H1 (cell line): ENCODE results near the gene CLNS1A. TPM values are rescaled to one million over a fixed set of nuclear protein-coding genes. Genes with fewer than 3 reads are reported as not detected.

Experiments
- CTCF ChIA-PET: fragments of 300-600 bp; sonication (Branson Sonifier 250); formaldehyde crosslinking; loops from one replicate; lab custom pipeline; 2021; ENCODE audit not compliant: partially characterized antibody; lab: Charles Lee
- POLR2A ChIA-PET: fragments of 300-600 bp; sonication (Branson Sonifier 250); formaldehyde crosslinking; loops from one replicate; lab custom pipeline; 2021; ENCODE audit warnings: inconsistent platforms; ENCODE audit not compliant: partially characterized antibody; lab: Charles Lee
- DNase-seq, 2 experiments: peaks; one replicate each; pipeline versions ENCODE4 v3.0.0 to v3.0.0-alpha.2; 2010 to 2022; ENCODE audit warnings: low spot score in 2 of 2, low read depth in 1 of 2, mixed read lengths in 1 of 2
- FAIRE-seq: peaks from 2 replicates; lab custom pipeline; 2011; peaks lifted over from hg19 to GRCh38; lab: Jason Lieb, UNC
- H2AFZ ChIP-seq: 2 replicates; pipeline ENCODE4 v1.8.1; 2012; ENCODE audit warnings: low read length, inconsistent platforms
- H2AK5ac ChIP-seq: 2 replicates; pipeline ENCODE4 v1.6.1; 2013; ENCODE audit warnings: low read depth, low read length
- H2BK120ac ChIP-seq: replicated peaks from 2 replicates; pipeline ENCODE3; 2013; ENCODE audit warnings: low read depth, low read length, inconsistent platforms
- H2BK12ac ChIP-seq: 2 replicates; pipeline ENCODE4 v1.6.1; 2013; ENCODE audit warnings: low read depth, low read length
- H2BK15ac ChIP-seq: 2 replicates; pipeline ENCODE4 v1.6.1; 2013; ENCODE audit warnings: low read length
- H2BK20ac ChIP-seq: 2 replicates; pipeline ENCODE4 v1.6.1; 2013; ENCODE audit warnings: low read length
- H2BK5ac ChIP-seq: 2 replicates; pipeline ENCODE4 v1.6.1; 2013; ENCODE audit warnings: low read depth, low read length
- H3K14ac ChIP-seq: 2 replicates; pipeline ENCODE4 v1.6.1; 2013; ENCODE audit warnings: inconsistent platforms; ENCODE audit not compliant: insufficient read length
- H3K18ac ChIP-seq: 2 replicates; pipeline ENCODE4 v1.6.1; 2013; ENCODE audit warnings: low read length; ENCODE audit errors: extremely low read depth
- H3K23ac ChIP-seq: 2 replicates; pipeline ENCODE4 v1.6.1; 2013; ENCODE audit warnings: inconsistent platforms; ENCODE audit not compliant: insufficient read length
- H3K23me2 ChIP-seq: 2 replicates; pipeline ENCODE4 v1.6.1; 2013; ENCODE audit warnings: low read depth, low read length
- H3K27ac ChIP-seq: 2 replicates; pipeline ENCODE4 v1.6.1; 2011; ENCODE audit warnings: low read depth, low read length, inconsistent platforms
- H3K27me3 ChIP-seq, 4 experiments: replicated peaks in 1 of 4; 1 replicate in 1 of 4; 2 replicates in 3 of 4; pipeline versions ENCODE4 v1.6.1 to v1.8.1; 2011 to 2013; ENCODE audit warnings: low read length in 3 of 4, mild to moderate bottlenecking in 3 of 4, inconsistent platforms in 2 of 4, mixed read lengths in 2 of 4, moderate library complexity in 1 of 4; ENCODE audit not compliant: control insufficient read depth in 3 of 4, insufficient read depth in 3 of 4; ENCODE audit errors: extremely low read depth in 1 of 4
- H3K36me3 ChIP-seq, 4 experiments: 2 replicates each; pipeline versions ENCODE4 v1.6.1 to v1.8.1; 2011 to 2013; ENCODE audit warnings: mild to moderate bottlenecking in 4 of 4, low read length in 3 of 4, moderate library complexity in 2 of 4, control low read depth in 1 of 4, inconsistent platforms in 1 of 4; ENCODE audit not compliant: insufficient read depth in 4 of 4, control insufficient read depth in 2 of 4
- H3K4ac ChIP-seq: replicated peaks from 2 replicates; pipeline ENCODE3; 2013; ENCODE audit warnings: low read length, low read depth, mixed read lengths, inconsistent platforms; ENCODE audit not compliant: insufficient read length
- H3K4me1 ChIP-seq, 4 experiments: replicated peaks in 1 of 4; 1 replicate in 1 of 4; 2 replicates in 3 of 4; pipeline versions ENCODE4 v1.6.1 to v1.8.1; 2011 to 2013; ENCODE audit warnings: low read length in 3 of 4, inconsistent platforms in 2 of 4, mixed read lengths in 1 of 4; ENCODE audit not compliant: insufficient read depth in 4 of 4, control insufficient read depth in 3 of 4
- H3K4me2 ChIP-seq, 2 experiments: 2 replicates each; pipeline versions ENCODE4 v1.6.1 to v1.8.1; 2011 to 2013; ENCODE audit warnings: low read depth in 2 of 2, low read length in 2 of 2, control low read depth in 1 of 2, inconsistent platforms in 1 of 2, mild to moderate bottlenecking in 1 of 2; ENCODE audit not compliant: insufficient read depth in 1 of 2
- H3K4me3 ChIP-seq, 4 experiments: fragments of 200-600, 300-600 bp in 1 of 4; sonication (generic), shearing (Covaris generic), sonication (Bioruptor Twin) in 1 of 4; 2 replicates each; pipeline versions ENCODE4 v1.5.1 to v1.8.1; 2011 to 2016; ENCODE audit warnings: low read length in 4 of 4, low read depth in 3 of 4, control low read depth in 2 of 4, inconsistent platforms in 2 of 4, mild to moderate bottlenecking in 2 of 4, mixed read lengths in 1 of 4, moderate library complexity in 1 of 4; ENCODE audit not compliant: insufficient read depth in 2 of 4; ENCODE audit errors: extremely low read depth in 1 of 4
- H3K56ac ChIP-seq: replicated peaks from 2 replicates; pipeline ENCODE3; 2013; ENCODE audit warnings: low read depth, mild to moderate bottlenecking, mixed read lengths, low read length, inconsistent platforms; ENCODE audit not compliant: insufficient read length
- H3K79me1 ChIP-seq: 2 replicates; pipeline ENCODE4 v1.6.1; 2013; ENCODE audit warnings: low read depth, low read length, control low read depth
- H3K79me2 ChIP-seq, 2 experiments: 2 replicates each; pipeline versions ENCODE4 v1.6.1 to v1.8.1; 2012 to 2013; ENCODE audit warnings: low read length in 2 of 2, mild to moderate bottlenecking in 2 of 2, inconsistent platforms in 1 of 2; ENCODE audit not compliant: insufficient read depth in 2 of 2, control insufficient read depth in 1 of 2
- H3K9ac ChIP-seq, 4 experiments: replicated peaks in 1 of 4; 1 replicate in 1 of 4; 2 replicates in 3 of 4; pipeline versions ENCODE4 v1.6.1 to v1.8.1; 2011 to 2013; ENCODE audit warnings: low read depth in 3 of 4, low read length in 3 of 4, control low read depth in 2 of 4, mild to moderate bottlenecking in 2 of 4, moderate library complexity in 2 of 4, inconsistent platforms in 1 of 4; ENCODE audit errors: extremely low read depth in 1 of 4
- H3K9me3 ChIP-seq, 2 experiments: 2 replicates each; pipeline versions ENCODE4 v1.6.1 to v1.8.1; 2012 to 2013; ENCODE audit warnings: mild to moderate bottlenecking in 2 of 2, moderate library complexity in 2 of 2, control low read depth in 1 of 2, inconsistent platforms in 1 of 2, low read depth in 1 of 2, low read length in 1 of 2, mixed read lengths in 1 of 2; ENCODE audit not compliant: insufficient read depth in 2 of 2
- H4K20me1 ChIP-seq, 2 experiments: replicated peaks in 1 of 2; 2 replicates each; pipeline versions ENCODE3 to v1.8.1; 2011 to 2013; ENCODE audit warnings: inconsistent platforms in 2 of 2, low read length in 2 of 2, mild to moderate bottlenecking in 1 of 2; ENCODE audit not compliant: insufficient read depth in 2 of 2, control insufficient read depth in 1 of 2
- H4K5ac ChIP-seq: 2 replicates; pipeline ENCODE4 v1.6.1; 2013; ENCODE audit warnings: low read length, low read depth, mixed read lengths, inconsistent platforms; ENCODE audit not compliant: insufficient read length
- H4K8ac ChIP-seq: 2 replicates; pipeline ENCODE4 v1.8.0; 2013; ENCODE audit warnings: mild to moderate bottlenecking, moderate library complexity, low read length, inconsistent platforms; ENCODE audit not compliant: insufficient read depth; ENCODE audit errors: extremely low read depth
- H4K91ac ChIP-seq: replicated peaks from 2 replicates; pipeline ENCODE3; 2013; ENCODE audit warnings: low read length, mixed read lengths, inconsistent platforms; ENCODE audit not compliant: insufficient read length
- CREB1 ChIP-seq: IDR thresholded peaks from 2 replicates; pipeline ENCODE4 v1.6.1; 2012; ENCODE audit warnings: inconsistent platforms
- RFX5 ChIP-seq: IDR thresholded peaks from 2 replicates; pipeline ENCODE4 v1.6.1; 2011; ENCODE audit warnings: low read depth, low read length, improper control_type of control experiment, borderline replicate concordance
- WGBS, 2 experiments: shearing (Covaris generic) in 1 of 2; methylation state at CpG; one replicate each; pipeline versions ENCODE4 v1.1.6 to v1.1.7; 2013 to 2015; ENCODE audit warnings: low lambda C conversion rate in 2 of 2, mixed read lengths in 2 of 2, inconsistent platforms in 1 of 2, low coverage in 1 of 2, missing lambda C conversion rate in 1 of 2; ENCODE audit not compliant: insufficient replicate concordance in 2 of 2, insufficient coverage in 1 of 2, insufficient read length in 1 of 2; ENCODE audit errors: extremely low coverage in 1 of 2, missing lambda C conversion rate in 1 of 2; 5-methylcytosine and 5-hydroxymethylcytosine counted together
- polyA plus RNA-seq, 7 experiments: library from polyadenylated mRNA; depleted of rRNA in 3 of 7; stranded (reverse) in 5 of 7; unstranded in 2 of 7; fragments of >200 nt in 5 of 7; fragments of 200-250 nt in 2 of 7; gene quantifications; 1 replicate in 5 of 7; 2 replicates in 1 of 7; 4 replicates in 1 of 7; pipeline versions ENCODE4 v1.2.1 to v1.2.3, GENCODE V29; 2011 to 2013; ENCODE audit warnings: missing spikeins in 2 of 7, mixed read lengths in 2 of 7
- total RNA-seq: library from RNA; stranded (reverse); fragmentation: NEBNext Ultra II Directional; extraction: Animal tissue kit (Norgen Biotek cat#: 25700); gene quantifications from 2 replicates; pipeline ENCODE4 v1.2.1, GENCODE V29; 2021

The CLNS1A gene
- total and polyA plus RNA-seq, 2 of the 8 experiments (the other 6 are each of a cell fraction or from before 2014, with no cell fraction given) = 136 to 177 TPM

GRCh38 chr11:77642228-77642627, 4.6 kb upstream of the CLNS1A start:
- no peak overlapping the region for H3K4ac ChIP-seq
- no peak overlapping the region for H2BK15ac ChIP-seq
- no peak overlapping the region for H2AFZ ChIP-seq
- no peaks in the 10 kb centered on the region for H3K79me1 ChIP-seq
- H2BK20ac ChIP-seq = no peak overlapping the region
- peaks cover 0 to 3% of the 10 kb centered on the region in 2 experiments; a peak in 2 of 4 replicates for H3K79me2 ChIP-seq
- 88% methylated on average over 2 of the region's 2 CpGs; no CpG with 5 or more reads in 1 of the 2 experiments for WGBS, 2 experiments
- H2BK12ac ChIP-seq = no peak overlapping the region
- H3K4me1 ChIP-seq = peaks cover 2 to 5% (median 3%) of the 10 kb centered on the region in 4 experiments; a peak in 6 of 7 replicates
- FAIRE-seq = no peak
- H4K91ac ChIP-seq = no peak overlapping the region
- H3K4me3 ChIP-seq = no peak overlapping the region
- no peak for DNase-seq
- H3K36me3 ChIP-seq = no peaks in the 10 kb centered on the region
- no peaks in the 10 kb centered on the region for H4K20me1 ChIP-seq
- no peak overlapping the region for H3K14ac ChIP-seq
- no peak overlapping the region for H4K8ac ChIP-seq
- no peak overlapping the region for H3K9ac ChIP-seq
- no peak overlapping the region for H3K23ac ChIP-seq
- H3K9me3 ChIP-seq = no peaks in the 10 kb centered on the region
- no peak overlapping the region for H3K56ac ChIP-seq
- H2BK120ac ChIP-seq = no peak overlapping the region
- no peak overlapping the region for H3K27ac ChIP-seq
- no peak overlapping the region for H4K5ac ChIP-seq
- no peak overlapping the region for H2BK5ac ChIP-seq
- no peak overlapping the region for H3K18ac ChIP-seq
- no peak overlapping the region for H3K4me2 ChIP-seq
- TF ChIP-seq CREB1 (no peak), RFX5 (no peak)
- no peak overlapping the region for H2AK5ac ChIP-seq
- H3K27me3 ChIP-seq = no peaks in the 10 kb centered on the region
- ChIA-PET POLR2A (no interaction called here), CTCF (no interaction called here)
- H3K23me2 ChIP-seq = peaks cover 5% of the 10 kb centered on the region; the same call in 1 of the 2 replicates
